Breast epithelium (tissue), 3 donors: Measurements from ENCODE around the gene CFD.

ENCODE experiments used
- POLR2A ChIP-seq: fragments of 450-650 bp; IDR thresholded peaks from one replicate; pipeline ENCODE4 v1.6.1; 2016; ENCODE audit warnings: antibody characterized with exemption, mild to moderate bottlenecking, moderate library complexity
- TF ChIP-seq, protein P1 (sequence below), 3 donors: fragments of 450-650 bp; IDR thresholded peaks; one replicate each; pipeline ENCODE4 v1.5.1; 2016 to 2017; ENCODE audit warnings: antibody characterized with exemption in 3 of 3, mild to moderate bottlenecking in 3 of 3, moderate library complexity in 3 of 3

DNA sequence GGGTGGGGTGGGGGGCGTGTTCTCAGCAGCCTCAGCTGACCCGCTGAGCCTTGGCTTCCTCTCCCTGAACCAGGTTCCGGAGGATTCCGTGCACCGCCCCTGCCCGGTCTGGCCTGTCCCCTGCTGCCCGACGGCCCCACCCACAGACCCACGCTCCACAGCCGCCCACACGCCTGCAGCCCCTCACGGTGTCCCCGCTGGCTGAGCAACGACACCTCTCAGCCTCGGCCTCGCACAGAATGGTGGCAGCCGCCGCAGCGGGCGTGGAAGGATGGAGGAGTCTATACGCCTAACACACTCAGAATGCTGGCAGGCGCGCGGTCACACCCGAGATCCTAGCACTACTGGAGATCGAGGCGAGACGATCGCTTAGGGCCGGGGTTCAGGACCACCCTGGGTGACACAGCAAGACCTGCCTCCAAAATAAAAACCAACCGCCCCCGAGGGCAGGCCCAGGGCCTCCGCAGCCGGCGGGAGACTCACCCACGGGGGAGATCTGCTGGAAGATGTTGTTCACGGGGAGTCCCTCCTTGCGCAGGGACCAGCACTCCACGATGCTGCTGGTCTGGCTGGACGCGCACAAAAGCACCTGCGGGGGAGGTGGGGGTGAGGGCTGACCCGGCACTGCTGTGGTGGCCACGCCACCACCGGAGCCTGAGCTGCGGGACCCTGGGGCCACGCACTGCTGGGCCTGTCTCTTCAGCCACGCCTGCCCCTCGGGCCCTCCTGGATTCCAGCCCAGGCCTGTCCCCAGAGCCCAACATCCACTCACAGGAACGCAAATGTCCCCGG is 25.2 kb downstream of the CFD start:
- TF ChIP-seq, protein P1, sequence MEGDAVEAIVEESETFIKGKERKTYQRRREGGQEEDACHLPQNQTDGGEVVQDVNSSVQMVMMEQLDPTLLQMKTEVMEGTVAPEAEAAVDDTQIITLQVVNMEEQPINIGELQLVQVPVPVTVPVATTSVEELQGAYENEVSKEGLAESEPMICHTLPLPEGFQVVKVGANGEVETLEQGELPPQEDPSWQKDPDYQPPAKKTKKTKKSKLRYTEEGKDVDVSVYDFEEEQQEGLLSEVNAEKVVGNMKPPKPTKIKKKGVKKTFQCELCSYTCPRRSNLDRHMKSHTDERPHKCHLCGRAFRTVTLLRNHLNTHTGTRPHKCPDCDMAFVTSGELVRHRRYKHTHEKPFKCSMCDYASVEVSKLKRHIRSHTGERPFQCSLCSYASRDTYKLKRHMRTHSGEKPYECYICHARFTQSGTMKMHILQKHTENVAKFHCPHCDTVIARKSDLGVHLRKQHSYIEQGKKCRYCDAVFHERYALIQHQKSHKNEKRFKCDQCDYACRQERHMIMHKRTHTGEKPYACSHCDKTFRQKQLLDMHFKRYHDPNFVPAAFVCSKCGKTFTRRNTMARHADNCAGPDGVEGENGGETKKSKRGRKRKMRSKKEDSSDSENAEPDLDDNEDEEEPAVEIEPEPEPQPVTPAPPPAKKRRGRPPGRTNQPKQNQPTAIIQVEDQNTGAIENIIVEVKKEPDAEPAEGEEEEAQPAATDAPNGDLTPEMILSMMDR (IDR thresholded peaks at IDR 0.05): no peak
- TF ChIP-seq POLR2A: no peak
